Activated CD8-positive, alpha-beta memory T cell treated with anti-CD3 and anti-CD28 coated beads, Interleukin-2, amount 50 U/mL, for 1 hour (primary cell): ENCODE results near the gene EREG.

Source experiments
- DNase-seq: peaks from one replicate; pipeline ENCODE4 v3.0.0-alpha.2; 2020; ENCODE audit errors: extremely low read depth

The EREG gene

GRCh38 chr4:74426101-74426500 is 61.2 kb downstream of the EREG start:
- no peak for DNase-seq

- no peak for DNase-seq
These were observed 63.3 kb downstream of the EREG start for GRCh38 chr4:74428276-74428675.

GRCh38 chr4:74431113-74431826 is 66.3 kb downstream of the EREG start:
- DNase-seq, result no peak

- DNase-seq, result no peak
These were observed 68.1 kb downstream of the EREG start for GRCh38 chr4:74433043-74433442.

- DNase-seq, result no peak
These were observed 68.7 kb downstream of the EREG start for GRCh38 chr4:74433541-74434172.

GRCh38 chr4:74435296-74435695 is 70.4 kb downstream of the EREG start:
- no peak for DNase-seq

GRCh38 chr4:74437866-74438265 is 72.9 kb downstream of the EREG start:
- DNase-seq, result no peak
